ENCODE results near the gene SLC9C1. TPM values are rescaled to one million over a fixed set of nuclear protein-coding genes. Genes with fewer than 3 reads are reported as not detected.

SLC9C1 gene
- total and polyA plus RNA-seq, 2 experiments from 2014 or later, result 0.03 TPM; not detected in 1

DNA sequence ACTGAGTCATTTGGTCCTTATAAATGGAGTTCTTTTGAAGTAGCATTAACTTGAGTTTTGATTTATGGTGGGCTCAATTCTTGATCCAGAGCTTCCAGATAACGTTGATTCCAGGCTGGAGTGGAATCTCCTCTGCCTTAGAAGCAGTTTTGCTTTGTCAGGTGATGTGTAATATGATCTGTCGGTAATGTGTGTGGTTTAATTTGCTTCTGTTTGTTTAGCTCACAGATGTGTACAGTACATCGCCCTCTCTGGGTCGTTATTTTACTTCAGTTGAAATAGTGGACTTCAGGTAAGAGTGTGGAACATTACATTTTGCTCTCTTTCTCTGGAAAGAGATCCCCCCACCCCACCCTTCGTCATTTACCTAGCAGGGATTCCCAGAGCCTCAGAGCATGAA lies 184.7 kb downstream of the SLC9C1 start:
- no peak overlapping the region for H3K4me2 ChIP-seq
- TF ChIP-seq EZH2 (IDR thresholded peaks at IDR 0.05; ENCODE audit: borderline replicate concordance) (no peak), EZH2phosphoT487 (IDR thresholded peaks at IDR 0.05; ENCODE audit: low read depth, severe bottlenecking, unreplicated experiment) (no peak)
- TF ChIP-seq, protein P1, sequence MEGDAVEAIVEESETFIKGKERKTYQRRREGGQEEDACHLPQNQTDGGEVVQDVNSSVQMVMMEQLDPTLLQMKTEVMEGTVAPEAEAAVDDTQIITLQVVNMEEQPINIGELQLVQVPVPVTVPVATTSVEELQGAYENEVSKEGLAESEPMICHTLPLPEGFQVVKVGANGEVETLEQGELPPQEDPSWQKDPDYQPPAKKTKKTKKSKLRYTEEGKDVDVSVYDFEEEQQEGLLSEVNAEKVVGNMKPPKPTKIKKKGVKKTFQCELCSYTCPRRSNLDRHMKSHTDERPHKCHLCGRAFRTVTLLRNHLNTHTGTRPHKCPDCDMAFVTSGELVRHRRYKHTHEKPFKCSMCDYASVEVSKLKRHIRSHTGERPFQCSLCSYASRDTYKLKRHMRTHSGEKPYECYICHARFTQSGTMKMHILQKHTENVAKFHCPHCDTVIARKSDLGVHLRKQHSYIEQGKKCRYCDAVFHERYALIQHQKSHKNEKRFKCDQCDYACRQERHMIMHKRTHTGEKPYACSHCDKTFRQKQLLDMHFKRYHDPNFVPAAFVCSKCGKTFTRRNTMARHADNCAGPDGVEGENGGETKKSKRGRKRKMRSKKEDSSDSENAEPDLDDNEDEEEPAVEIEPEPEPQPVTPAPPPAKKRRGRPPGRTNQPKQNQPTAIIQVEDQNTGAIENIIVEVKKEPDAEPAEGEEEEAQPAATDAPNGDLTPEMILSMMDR (IDR thresholded peaks at IDR 0.05; ENCODE audit: poor library complexity), result no peak
- no peak overlapping the region for H2AFZ ChIP-seq
- no peaks in the 10 kb centered on the region for H3K9me2 ChIP-seq (replicated peaks; ENCODE audit: insufficient read depth)
- H3K27me3 ChIP-seq, result no peaks in the 10 kb centered on the region
- no peaks in the 10 kb centered on the region for H3K9me3 ChIP-seq (ENCODE audit: low read depth)
- DNase-seq (ENCODE audit: low spot score), result no peak
- peaks cover 5% of the 10 kb centered on the region for H3K4me1 ChIP-seq (ENCODE audit: insufficient read depth)
- WGBS (ENCODE audit: low lambda C conversion rate, missing lambda C conversion rate), result 35% methylated on average over 5 of the region's 5 CpGs
- no peaks in the 10 kb centered on the region for H3K79me2 ChIP-seq
- H4K20me1 ChIP-seq (ENCODE audit: insufficient read depth, poor library complexity, severe bottlenecking), result no peaks in the 10 kb centered on the region
- no peaks in the 10 kb centered on the region for H3K36me3 ChIP-seq (replicated peaks; ENCODE audit: insufficient read depth, low read depth)
- peak overlapping the region; percentile 41 for H3K27ac ChIP-seq
- H3K4me3 ChIP-seq, result no peak overlapping the region

- no peak overlapping the region for H2AFZ ChIP-seq
- no peaks in the 10 kb centered on the region for H3K79me2 ChIP-seq
- no peak overlapping the region for H3K4me2 ChIP-seq
- no peaks in the 10 kb centered on the region for H4K20me1 ChIP-seq (ENCODE audit: insufficient read depth, poor library complexity, severe bottlenecking)
- no peaks in the 10 kb centered on the region for H3K27me3 ChIP-seq
- no peak overlapping the region for H3K27ac ChIP-seq
- no peaks in the 10 kb centered on the region for H3K36me3 ChIP-seq (replicated peaks; ENCODE audit: insufficient read depth, low read depth)
- peaks cover 3% of the 10 kb centered on the region for H3K4me1 ChIP-seq (ENCODE audit: insufficient read depth)
- TF ChIP-seq, protein P1 (IDR thresholded peaks at IDR 0.05; ENCODE audit: poor library complexity), result no peak
- no peak for TF ChIP-seq EZH2phosphoT487 (IDR thresholded peaks at IDR 0.05; ENCODE audit: low read depth, severe bottlenecking, unreplicated experiment)
- no peak for TF ChIP-seq EZH2 (IDR thresholded peaks at IDR 0.05; ENCODE audit: borderline replicate concordance)
- H3K4me3 ChIP-seq, result no peak overlapping the region
- DNase-seq (ENCODE audit: low spot score), result no peak
- 92% methylated on average over 2 of the region's 2 CpGs for WGBS (ENCODE audit: low lambda C conversion rate, missing lambda C conversion rate)
- H3K9me2 ChIP-seq (replicated peaks; ENCODE audit: insufficient read depth), result no peaks in the 10 kb centered on the region
- H3K9me3 ChIP-seq (ENCODE audit: low read depth), result no peaks in the 10 kb centered on the region
Measured at GRCh38 chr3:112104774-112105173, 189.2 kb downstream of the SLC9C1 start.

DNA sequence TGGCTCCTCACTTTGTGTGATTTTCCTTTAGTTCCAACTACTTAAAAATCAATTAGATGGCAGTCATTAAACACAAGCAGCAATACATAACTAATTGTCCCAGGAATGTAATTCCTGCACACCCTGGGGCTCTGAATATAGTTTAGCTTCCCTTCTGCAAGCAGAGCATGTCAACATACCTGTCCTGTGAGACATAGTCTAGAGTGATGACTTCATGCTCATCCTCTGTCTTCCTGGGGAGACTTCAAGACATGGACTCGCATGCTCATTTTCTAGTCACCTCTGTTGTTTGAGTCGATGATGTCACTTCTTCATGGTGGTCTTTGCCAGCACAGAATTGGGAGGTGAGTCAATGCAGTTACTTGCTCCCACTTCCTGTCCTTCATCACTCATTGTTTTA lies 192.1 kb downstream of the SLC9C1 start:
- Histone ChIP-seq H3K4me3 (no peak overlapping the region), H3K27me3 (no peaks in the 10 kb centered on the region), H3K27ac (no peak overlapping the region), H3K4me2 (no peak overlapping the region), H3K9me2 (replicated peaks; ENCODE audit: insufficient read depth) (no peaks in the 10 kb centered on the region), H3K36me3 (replicated peaks; ENCODE audit: insufficient read depth, low read depth) (no peaks in the 10 kb centered on the region), H4K20me1 (ENCODE audit: insufficient read depth, poor library complexity, severe bottlenecking) (no peaks in the 10 kb centered on the region), H3K79me2 (no peaks in the 10 kb centered on the region), H2AFZ (no peak overlapping the region), H3K4me1 (ENCODE audit: insufficient read depth) (peaks cover 3% of the 10 kb centered on the region), H3K9me3 (ENCODE audit: low read depth) (no peaks in the 10 kb centered on the region)
- TF ChIP-seq EZH2phosphoT487 (IDR thresholded peaks at IDR 0.05; ENCODE audit: low read depth, severe bottlenecking, unreplicated experiment) (no peak), EZH2 (IDR thresholded peaks at IDR 0.05; ENCODE audit: borderline replicate concordance) (no peak)
- TF ChIP-seq, protein P1 (IDR thresholded peaks at IDR 0.05; ENCODE audit: poor library complexity), result no peak
- 92% methylated on average over 2 of the region's 2 CpGs for WGBS (ENCODE audit: low lambda C conversion rate, missing lambda C conversion rate)
- no peak for DNase-seq (ENCODE audit: low spot score)

- Histone ChIP-seq H3K9me3 (ENCODE audit: low read depth) (no peaks in the 10 kb centered on the region), H4K20me1 (ENCODE audit: insufficient read depth, poor library complexity, severe bottlenecking) (no peaks in the 10 kb centered on the region), H2AFZ (no peak overlapping the region), H3K4me1 (ENCODE audit: insufficient read depth) (peaks cover 15% of the 10 kb centered on the region), H3K4me3 (no peak overlapping the region), H3K4me2 (peak overlapping the region; percentile 39), H3K79me2 (peaks cover 7% of the 10 kb centered on the region), H3K27ac (peak overlapping the region; percentile 68), H3K27me3 (no peaks in the 10 kb centered on the region), H3K36me3 (replicated peaks; ENCODE audit: insufficient read depth, low read depth) (no peaks in the 10 kb centered on the region), H3K9me2 (replicated peaks; ENCODE audit: insufficient read depth) (no peaks in the 10 kb centered on the region)
- WGBS (ENCODE audit: low lambda C conversion rate, missing lambda C conversion rate), result 46% methylated on average over 4 of the region's 4 CpGs
- TF ChIP-seq EZH2phosphoT487 (IDR thresholded peaks at IDR 0.05; ENCODE audit: low read depth, severe bottlenecking, unreplicated experiment), result no peak
- TF ChIP-seq, protein P1 (IDR thresholded peaks at IDR 0.05; ENCODE audit: poor library complexity), result no peak
- no peak for TF ChIP-seq EZH2 (IDR thresholded peaks at IDR 0.05; ENCODE audit: borderline replicate concordance)
- peak; percentile 91 for DNase-seq (ENCODE audit: low spot score)
Measured at GRCh38 chr3:112097378-112097777, 196.6 kb downstream of the SLC9C1 start.
